ENCODE results near the gene ARHGEF4. TPM values are rescaled to one million over a fixed set of nuclear protein-coding genes. Genes with fewer than 3 reads are reported as not detected.

The ARHGEF4 gene
- total RNA-seq, 1 experiment from 2014 or later, result 26.6 TPM

DNA sequence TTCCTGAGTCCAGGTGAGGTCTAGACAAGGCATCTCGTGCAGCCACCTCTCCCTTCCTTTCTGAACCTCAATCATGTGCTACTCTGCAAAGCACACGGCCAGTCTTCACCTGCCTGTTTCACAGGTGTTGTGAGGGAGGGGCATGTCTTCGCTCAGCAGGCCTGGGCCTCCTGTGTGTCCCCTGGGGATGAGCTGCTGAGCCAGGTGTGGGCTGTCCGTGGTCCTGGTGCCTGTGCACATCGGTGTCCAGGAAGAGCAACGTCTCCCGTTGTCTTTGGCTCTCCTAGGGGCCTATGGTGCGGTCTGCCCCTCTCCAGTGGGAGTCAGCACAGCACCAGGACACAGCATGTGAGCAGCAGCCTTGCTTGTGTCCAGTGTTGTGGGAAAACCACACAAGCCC is 16.7 kb downstream of the ARHGEF4 start (continued):
- TF ChIP-seq, protein P1, sequence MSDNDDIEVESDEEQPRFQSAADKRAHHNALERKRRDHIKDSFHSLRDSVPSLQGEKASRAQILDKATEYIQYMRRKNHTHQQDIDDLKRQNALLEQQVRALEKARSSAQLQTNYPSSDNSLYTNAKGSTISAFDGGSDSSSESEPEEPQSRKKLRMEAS (IDR thresholded peaks at IDR 0.05), result no peak
- no peak for TF ChIP-seq CEBPB (IDR thresholded peaks at IDR 0.05; ENCODE audit: low read depth)

DNA sequence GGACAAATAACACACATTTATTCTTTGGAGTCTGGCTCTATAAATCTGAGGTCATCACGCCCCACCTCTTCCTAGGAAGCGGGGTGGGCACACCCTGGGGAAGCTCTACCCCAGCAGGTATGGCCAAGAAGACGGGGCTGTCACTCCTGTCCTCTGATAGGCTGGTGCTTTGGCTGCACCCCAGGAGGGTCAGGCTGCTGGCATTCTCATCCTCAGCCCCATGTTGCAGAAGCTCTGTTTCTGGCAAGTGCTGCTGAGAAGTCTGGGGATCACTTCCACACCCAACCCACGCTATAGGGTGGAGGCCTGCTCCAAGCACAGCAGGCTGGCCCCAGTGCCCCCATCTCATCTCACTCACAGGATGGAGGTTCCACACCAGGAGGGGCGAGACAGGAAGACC is 17.6 kb downstream of the ARHGEF4 start:
- ChIA-PET CTCF (no interaction called here), RAD21 (ENCODE audit: low non-redundant PET in 1 of 2, low total read pairs in 2 of 2, uncharacterized antibody in 2 of 2, unreplicated experiment in 2 of 2) (no interaction called here), POLR2A (no interaction called here)

More for the DNA sequence above, 17.6 kb downstream of the ARHGEF4 start:
- Histone ChIP-seq H3K9me3 (ENCODE audit: control insufficient read depth in 1 of 2, insufficient read depth in 1 of 2, low read depth in 1 of 2, low read length in 2 of 2) (no peaks in the 10 kb centered on the region), H3K9me2 (ENCODE audit: insufficient read depth) (no peaks in the 10 kb centered on the region), H3K27me3 (ENCODE audit: insufficient read depth, low read length) (no peaks in the 10 kb centered on the region), H3K27ac (ENCODE audit: low read depth, low read length) (no peak overlapping the region), H3K36me3 (ENCODE audit: control insufficient read depth in 1 of 2, insufficient read depth in 2 of 2, low read length in 2 of 2) (no peaks in the 10 kb centered on the region), H3K4me2 (ENCODE audit: low read length) (no peak overlapping the region), H3K79me2 (ENCODE audit: insufficient read depth, low read length) (peaks cover 6% of the 10 kb centered on the region), H4K20me1 (ENCODE audit: insufficient read depth) (no peaks in the 10 kb centered on the region), H3K9ac (ENCODE audit: low read length) (no peak overlapping the region), H3K4me1 (ENCODE audit: control insufficient read depth in 1 of 2, insufficient read depth in 2 of 2, low read length in 2 of 2) (no peaks in the 10 kb centered on the region), H3K4me3 (replicated peaks in 1 of 2; ENCODE audit: low read depth in 1 of 2, low read length in 2 of 2) (no peak overlapping the region), H2AFZ (ENCODE audit: low read depth, low read length, poor library complexity, severe bottlenecking) (no peak overlapping the region)
- intact Hi-C loops (cut with micrococcal nuclease), result no loop called here
- TF ChIP-seq, protein P1 (IDR thresholded peaks at IDR 0.05), result no peak
- no peak for TF ChIP-seq EGR1 (IDR thresholded peaks at IDR 0.05; ENCODE audit: low read depth)
- no peak for TF ChIP-seq SRF (IDR thresholded peaks at IDR 0.05; ENCODE audit: low read depth)
- TF ChIP-seq CBX3 (IDR thresholded peaks at IDR 0.05; ENCODE audit: low read depth), result no peak
- TF ChIP-seq POLR2A (IDR thresholded peaks at IDR 0.05; ENCODE audit: borderline replicate concordance, extremely low read depth, insufficient read depth, insufficient read length), result no peak
- TF ChIP-seq SIN3A (IDR thresholded peaks at IDR 0.05; ENCODE audit: low read depth), result no peak
- TF ChIP-seq, protein P2, sequence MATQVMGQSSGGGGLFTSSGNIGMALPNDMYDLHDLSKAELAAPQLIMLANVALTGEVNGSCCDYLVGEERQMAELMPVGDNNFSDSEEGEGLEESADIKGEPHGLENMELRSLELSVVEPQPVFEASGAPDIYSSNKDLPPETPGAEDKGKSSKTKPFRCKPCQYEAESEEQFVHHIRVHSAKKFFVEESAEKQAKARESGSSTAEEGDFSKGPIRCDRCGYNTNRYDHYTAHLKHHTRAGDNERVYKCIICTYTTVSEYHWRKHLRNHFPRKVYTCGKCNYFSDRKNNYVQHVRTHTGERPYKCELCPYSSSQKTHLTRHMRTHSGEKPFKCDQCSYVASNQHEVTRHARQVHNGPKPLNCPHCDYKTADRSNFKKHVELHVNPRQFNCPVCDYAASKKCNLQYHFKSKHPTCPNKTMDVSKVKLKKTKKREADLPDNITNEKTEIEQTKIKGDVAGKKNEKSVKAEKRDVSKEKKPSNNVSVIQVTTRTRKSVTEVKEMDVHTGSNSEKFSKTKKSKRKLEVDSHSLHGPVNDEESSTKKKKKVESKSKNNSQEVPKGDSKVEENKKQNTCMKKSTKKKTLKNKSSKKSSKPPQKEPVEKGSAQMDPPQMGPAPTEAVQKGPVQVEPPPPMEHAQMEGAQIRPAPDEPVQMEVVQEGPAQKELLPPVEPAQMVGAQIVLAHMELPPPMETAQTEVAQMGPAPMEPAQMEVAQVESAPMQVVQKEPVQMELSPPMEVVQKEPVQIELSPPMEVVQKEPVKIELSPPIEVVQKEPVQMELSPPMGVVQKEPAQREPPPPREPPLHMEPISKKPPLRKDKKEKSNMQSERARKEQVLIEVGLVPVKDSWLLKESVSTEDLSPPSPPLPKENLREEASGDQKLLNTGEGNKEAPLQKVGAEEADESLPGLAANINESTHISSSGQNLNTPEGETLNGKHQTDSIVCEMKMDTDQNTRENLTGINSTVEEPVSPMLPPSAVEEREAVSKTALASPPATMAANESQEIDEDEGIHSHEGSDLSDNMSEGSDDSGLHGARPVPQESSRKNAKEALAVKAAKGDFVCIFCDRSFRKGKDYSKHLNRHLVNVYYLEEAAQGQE (IDR thresholded peaks at IDR 0.05; ENCODE audit: low read depth), result no peak
- TF ChIP-seq CEBPB (IDR thresholded peaks at IDR 0.05; ENCODE audit: low read depth), result no peak
- TF ChIP-seq, protein P3, sequence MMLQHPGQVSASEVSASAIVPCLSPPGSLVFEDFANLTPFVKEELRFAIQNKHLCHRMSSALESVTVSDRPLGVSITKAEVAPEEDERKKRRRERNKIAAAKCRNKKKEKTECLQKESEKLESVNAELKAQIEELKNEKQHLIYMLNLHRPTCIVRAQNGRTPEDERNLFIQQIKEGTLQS (IDR thresholded peaks at IDR 0.05), result no peak
- TF ChIP-seq RAD21 (IDR thresholded peaks at IDR 0.05; ENCODE audit: low read depth), result no peak
- TF ChIP-seq JUND (IDR thresholded peaks at IDR 0.05), result no peak
- TF ChIP-seq ZNF274 (IDR thresholded peaks at IDR 0.05; ENCODE audit: low read depth, low read length), result no peak
- no peak for TF ChIP-seq SP1 (IDR thresholded peaks at IDR 0.05; ENCODE audit: low read depth)
- DNase-seq (ENCODE audit: low read depth, low spot score) (no peak), ATAC-seq (no peak)
- no TSS peak for BruUV-seq (replicated peaks)

Data from HCT116 (cell line).